HG02759 (cell line): Measurements from ENCODE around the gene SCNN1G.

Experiments used
- ATAC-seq: cut with Tn5 transposase; IDR thresholded peaks from one replicate; pipeline ENCODE4 v1.9.1; 2021; ENCODE audit warnings: mild to moderate bottlenecking, moderate library complexity; ENCODE audit not compliant: unreplicated experiment

Gene SCNN1G

GRCh38 chr16:23195366-23195978 lies 12.9 kb downstream of the SCNN1G start:
- no peak for ATAC-seq

GRCh38 chr16:23196539-23196938 lies 14.0 kb downstream of the SCNN1G start:
- ATAC-seq: no peak

- ATAC-seq: no peak
These were observed 19.6 kb downstream of the SCNN1G start for GRCh38 chr16:23202166-23202565.

DNA sequence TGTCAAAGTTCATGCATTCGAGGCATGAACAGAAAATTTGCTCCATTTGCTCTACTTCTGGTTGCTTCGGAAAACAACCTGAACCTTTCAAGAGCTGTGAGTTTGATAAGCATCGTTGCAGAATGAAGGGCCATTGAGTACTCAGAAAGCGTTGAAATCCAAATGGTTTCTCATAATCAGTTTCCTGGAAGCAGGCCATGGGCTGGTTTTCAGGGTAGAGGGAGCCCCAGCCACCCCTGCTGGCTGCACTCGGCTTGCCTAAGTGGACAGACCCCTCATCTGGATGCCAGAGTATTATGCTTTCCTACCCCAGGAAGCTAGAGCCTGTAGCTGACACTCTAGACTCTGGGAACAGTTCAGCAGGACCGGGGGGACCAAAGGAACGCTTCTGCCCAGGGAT lies 24.4 kb downstream of the SCNN1G start:
- no peak for ATAC-seq

- ATAC-seq: no peak
These were observed 24.9 kb downstream of the SCNN1G start for GRCh38 chr16:23207485-23207884.

DNA sequence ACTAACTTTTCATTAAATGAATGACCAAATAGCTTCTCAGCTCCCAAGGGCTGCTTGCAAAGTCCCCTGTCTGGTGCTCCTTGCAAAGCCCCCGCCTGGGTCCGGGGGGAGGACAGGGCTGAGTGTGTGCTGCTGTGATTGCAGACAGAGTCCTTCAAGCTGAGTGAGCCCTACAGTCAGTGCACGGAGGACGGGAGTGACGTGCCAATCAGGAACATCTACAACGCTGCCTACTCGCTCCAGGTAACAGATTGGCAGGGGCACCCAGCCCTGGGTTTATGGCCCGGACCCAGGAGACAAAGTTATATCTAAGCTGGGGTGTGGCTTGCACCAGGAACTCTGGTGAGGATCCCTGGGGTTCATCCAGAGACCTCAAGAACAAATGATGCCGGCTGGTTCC lies 27.1 kb downstream of the SCNN1G start:
- ATAC-seq: no peak

GRCh38 chr16:23213831-23214230 lies 31.3 kb downstream of the SCNN1G start:
- ATAC-seq: no peak

- ATAC-seq: no peak
These were observed 32.3 kb downstream of the SCNN1G start for GRCh38 chr16:23214796-23215195.

DNA sequence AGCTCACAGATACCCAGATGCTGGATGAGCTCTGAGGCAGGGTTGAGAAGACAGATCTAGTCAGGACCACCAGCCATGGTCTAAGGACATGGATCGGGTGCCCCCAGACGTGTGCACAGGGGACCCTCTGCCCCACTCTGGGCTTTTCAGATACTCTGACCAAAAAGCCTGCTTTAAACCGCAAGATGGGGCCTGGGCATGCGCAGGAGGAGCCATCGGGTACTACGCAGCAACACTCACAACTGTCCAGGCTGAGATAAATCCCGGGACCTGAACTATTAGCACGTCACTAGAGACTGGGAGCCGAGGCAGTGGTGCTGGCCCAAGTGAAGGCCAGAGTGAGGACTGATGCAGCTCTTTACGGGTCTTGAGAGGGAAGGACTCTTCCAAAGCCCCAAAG lies 32.9 kb downstream of the SCNN1G start:
- no peak for ATAC-seq

- ATAC-seq: no peak
These were observed 34.2 kb downstream of the SCNN1G start for GRCh38 chr16:23216658-23217246.

- ATAC-seq: no peak
These were observed 35.1 kb downstream of the SCNN1G start for GRCh38 chr16:23217646-23218045.

GRCh38 chr16:23222929-23223328 lies 40.4 kb downstream of the SCNN1G start:
- no peak for ATAC-seq

DNA sequence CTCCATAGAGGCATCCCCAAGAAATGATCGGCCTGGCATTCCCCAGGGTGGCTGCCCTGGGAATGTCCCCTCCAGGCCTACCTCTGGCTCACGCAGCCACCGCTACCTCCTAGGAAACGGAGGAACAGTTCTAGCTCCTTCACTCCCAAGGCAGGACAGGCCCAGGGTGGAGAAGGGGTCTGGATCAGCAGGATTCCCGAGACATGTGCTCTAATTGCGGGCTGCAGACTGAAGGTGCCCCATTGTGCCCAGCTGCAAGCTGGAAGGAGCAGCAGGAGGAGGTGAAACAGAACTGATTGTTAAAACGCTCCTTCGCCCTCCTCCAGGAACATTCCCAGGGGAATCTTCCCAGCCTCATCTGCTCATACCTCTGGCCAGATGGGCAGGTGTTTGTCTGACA lies 40.8 kb downstream of the SCNN1G start:
- ATAC-seq: no peak

DNA sequence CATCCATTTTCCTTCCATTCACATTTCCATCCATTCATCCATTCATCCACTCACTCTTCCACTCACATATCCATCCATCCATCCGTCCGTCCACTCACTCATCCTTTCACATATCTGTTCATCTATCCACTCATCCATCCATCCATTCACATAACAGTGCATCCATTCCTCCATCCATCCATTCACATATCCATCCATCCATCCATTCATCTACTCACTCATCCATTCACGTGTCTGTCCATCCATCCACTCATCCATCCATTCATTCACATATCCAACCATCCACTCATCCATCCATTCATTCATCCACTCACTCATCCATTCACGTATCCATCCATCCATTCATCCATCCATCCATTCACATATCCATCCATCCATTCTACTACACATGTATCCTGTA lies 42.6 kb downstream of the SCNN1G start:
- ATAC-seq: no peak

DNA sequence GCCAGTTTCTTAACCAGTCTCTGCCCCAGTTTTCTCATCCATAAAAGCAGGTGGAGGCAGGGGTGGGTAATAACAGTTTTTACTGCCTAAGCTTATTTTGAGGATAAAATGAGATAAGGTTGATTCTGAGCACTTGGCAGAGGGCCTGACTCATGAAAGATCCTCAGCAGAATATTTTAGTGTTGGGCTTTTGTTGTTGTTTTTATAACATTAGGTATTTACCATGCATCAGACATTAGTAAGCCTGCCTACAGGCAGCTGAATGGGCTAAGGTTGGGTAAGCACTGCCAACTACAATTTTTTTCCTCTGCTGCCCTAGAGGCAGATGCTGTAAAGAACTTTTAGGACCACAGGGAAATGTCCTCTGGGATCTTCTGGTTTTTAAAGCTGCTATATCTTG lies 43.1 kb downstream of the SCNN1G start:
- no peak for ATAC-seq

GRCh38 chr16:23227529-23227928 lies 45.0 kb downstream of the SCNN1G start:
- no peak for ATAC-seq

DNA sequence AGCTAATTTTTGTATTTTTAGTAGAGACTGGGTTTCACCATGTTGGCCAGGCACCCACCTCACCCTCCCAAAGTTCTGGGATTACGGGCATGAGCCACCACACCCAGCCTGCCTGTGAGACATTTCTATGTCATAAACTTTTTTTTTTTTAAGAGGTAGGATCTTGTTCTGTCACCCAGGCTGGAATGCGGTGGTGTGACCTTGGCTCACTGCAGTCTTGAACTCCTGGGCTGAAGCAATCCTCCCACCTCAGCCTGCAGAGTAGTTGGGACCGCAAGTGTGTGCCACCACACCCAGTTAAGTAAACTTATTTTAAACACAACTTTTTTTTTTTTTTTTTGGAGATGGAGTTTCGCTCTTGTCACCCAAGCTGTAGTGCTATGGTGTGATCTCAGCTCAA lies 47.2 kb downstream of the SCNN1G start:
- ATAC-seq: no peak

GRCh38 chr16:23232806-23233205 lies 50.3 kb downstream of the SCNN1G start:
- no peak for ATAC-seq

DNA sequence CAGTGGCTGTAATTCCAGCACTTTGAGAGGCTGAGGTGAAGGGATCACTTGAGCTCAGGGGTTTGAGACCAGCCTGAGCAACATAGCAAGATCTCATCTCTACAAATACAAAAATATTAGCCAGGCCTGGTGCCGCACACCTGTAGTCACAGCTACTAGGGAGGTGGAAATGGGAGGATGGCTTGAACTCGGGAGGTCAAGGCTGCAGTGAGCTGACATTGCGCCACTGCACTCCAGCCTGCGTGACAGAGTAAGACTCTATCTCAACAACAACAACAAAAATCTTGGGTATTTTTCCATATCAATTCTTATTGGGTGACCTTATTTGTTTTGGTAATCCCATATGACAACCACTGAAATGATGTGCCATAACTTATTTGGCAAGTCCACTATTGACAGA lies 52.6 kb downstream of the SCNN1G start:
- ATAC-seq: no peak

DNA sequence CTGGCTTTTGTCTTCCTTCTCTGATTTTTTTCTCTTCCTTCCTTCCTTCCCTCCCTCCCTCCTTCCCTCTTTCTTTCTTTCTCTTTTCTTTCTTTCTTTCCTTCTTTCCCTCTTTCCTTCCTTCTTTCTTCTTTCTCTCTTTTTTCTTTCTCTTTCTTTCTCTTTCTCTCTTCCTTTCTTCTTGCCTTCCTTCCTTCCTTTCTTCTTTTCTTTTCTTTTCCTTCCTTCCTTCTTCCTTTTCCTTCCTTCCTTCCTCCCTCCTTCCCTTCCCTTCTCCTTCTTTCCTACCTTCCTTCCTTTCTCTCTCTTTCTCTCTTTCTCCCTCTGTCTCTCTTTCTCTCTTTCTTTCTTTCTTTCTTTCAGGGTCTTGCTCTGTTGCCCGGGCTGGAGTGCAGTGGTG lies 54.4 kb downstream of the SCNN1G start:
- no peak for ATAC-seq

GRCh38 chr16:23240994-23241393 lies 58.4 kb downstream of the SCNN1G start:
- no peak for ATAC-seq

DNA sequence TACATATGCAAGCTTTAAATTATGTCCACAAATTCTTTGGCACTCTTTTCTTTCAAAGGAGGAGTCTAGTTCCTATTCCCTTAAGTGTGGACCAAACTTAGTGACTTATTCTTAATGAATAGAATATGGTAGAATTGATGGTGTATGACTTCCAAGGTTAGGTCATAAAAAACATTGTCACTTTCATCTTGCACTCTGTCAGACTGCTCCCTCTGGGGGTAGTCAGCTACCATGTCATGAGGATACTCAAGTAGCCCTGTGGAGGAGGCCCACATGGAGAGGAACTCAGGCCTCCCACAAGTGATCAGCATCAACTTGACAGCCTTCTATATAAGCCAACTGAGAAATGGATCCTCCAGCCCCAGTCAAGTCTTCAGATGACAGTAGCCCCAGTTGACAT lies 61.6 kb downstream of the SCNN1G start:
- ATAC-seq: no peak

DNA sequence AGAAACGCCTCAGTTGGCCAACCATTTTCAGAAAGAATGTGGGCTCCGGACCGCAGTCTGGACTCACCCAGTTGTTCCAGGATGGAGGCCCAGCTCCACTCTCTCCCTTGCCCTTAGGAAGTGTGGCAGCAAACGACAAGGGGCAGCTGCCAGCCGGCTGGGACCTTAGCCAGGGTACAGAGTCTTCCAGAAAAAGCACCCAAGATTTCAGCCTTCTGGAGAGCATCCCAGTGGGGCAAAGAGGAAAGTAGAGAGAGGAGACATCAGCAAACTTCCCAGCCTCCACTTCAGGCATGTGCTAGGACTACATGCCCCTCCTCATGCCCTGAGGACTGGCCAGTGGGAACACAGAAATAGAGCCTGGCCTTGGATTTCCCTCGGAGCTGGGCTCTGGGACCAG lies 62.7 kb downstream of the SCNN1G start:
- no peak for ATAC-seq
